Osteocyte (in vitro differentiated cells): ENCODE measurements around the gene MYO1D. TPM values are rescaled to one million over a fixed set of nuclear protein-coding genes. Genes with fewer than 3 reads are reported as not detected.
A peak's percentile ranks its signal among the peaks of the same experiment; 100 is the strongest.

ENCODE experiments used
- DNase-seq: peaks from one replicate; pipeline ENCODE4 v3.0.0; 2021; ENCODE audit warnings: mixed read lengths; ENCODE audit not compliant: unreplicated experiment; ENCODE audit errors: extremely low spot score
- H3K27ac Mint-ChIP-seq: one replicate; pipeline ENCODE4 v1.8.0; 2021; ENCODE audit warnings: mild to moderate bottlenecking, mixed read lengths; ENCODE audit not compliant: unreplicated experiment
- H3K27me3 Mint-ChIP-seq: one replicate; pipeline ENCODE4 v1.8.0; 2021; ENCODE audit warnings: mixed read lengths; ENCODE audit not compliant: unreplicated experiment
- H3K36me3 Mint-ChIP-seq: one replicate; pipeline ENCODE4 v1.8.0; 2021; ENCODE audit warnings: mixed read lengths; ENCODE audit not compliant: unreplicated experiment
- H3K4me1 Mint-ChIP-seq: one replicate; pipeline ENCODE4 v1.8.0; 2021; ENCODE audit warnings: mixed read lengths; ENCODE audit not compliant: unreplicated experiment
- H3K4me3 Mint-ChIP-seq: one replicate; pipeline ENCODE4 v1.8.0; 2021; ENCODE audit warnings: mild to moderate bottlenecking, moderate library complexity, mixed read lengths; ENCODE audit not compliant: unreplicated experiment
- H3K9me3 Mint-ChIP-seq: one replicate; pipeline ENCODE4 v1.8.0; 2021; ENCODE audit warnings: mixed read lengths; ENCODE audit not compliant: unreplicated experiment
- CTCF ChIP-seq: fragments of 200-600 bp; sonication (generic); IDR thresholded peaks from 2 replicates; pipeline ENCODE4 v1.5.0; 2021; ENCODE audit warnings: antibody characterized with exemption, mild to moderate bottlenecking, moderate library complexity
- total RNA-seq: library from RNA; stranded (reverse); gene quantifications from 2 replicates; pipeline ENCODE4 v1.2.1, GENCODE V29; 2021

MYO1D gene
- total RNA-seq, 1 donor from 2014 or later, result 19.1 TPM

DNA sequence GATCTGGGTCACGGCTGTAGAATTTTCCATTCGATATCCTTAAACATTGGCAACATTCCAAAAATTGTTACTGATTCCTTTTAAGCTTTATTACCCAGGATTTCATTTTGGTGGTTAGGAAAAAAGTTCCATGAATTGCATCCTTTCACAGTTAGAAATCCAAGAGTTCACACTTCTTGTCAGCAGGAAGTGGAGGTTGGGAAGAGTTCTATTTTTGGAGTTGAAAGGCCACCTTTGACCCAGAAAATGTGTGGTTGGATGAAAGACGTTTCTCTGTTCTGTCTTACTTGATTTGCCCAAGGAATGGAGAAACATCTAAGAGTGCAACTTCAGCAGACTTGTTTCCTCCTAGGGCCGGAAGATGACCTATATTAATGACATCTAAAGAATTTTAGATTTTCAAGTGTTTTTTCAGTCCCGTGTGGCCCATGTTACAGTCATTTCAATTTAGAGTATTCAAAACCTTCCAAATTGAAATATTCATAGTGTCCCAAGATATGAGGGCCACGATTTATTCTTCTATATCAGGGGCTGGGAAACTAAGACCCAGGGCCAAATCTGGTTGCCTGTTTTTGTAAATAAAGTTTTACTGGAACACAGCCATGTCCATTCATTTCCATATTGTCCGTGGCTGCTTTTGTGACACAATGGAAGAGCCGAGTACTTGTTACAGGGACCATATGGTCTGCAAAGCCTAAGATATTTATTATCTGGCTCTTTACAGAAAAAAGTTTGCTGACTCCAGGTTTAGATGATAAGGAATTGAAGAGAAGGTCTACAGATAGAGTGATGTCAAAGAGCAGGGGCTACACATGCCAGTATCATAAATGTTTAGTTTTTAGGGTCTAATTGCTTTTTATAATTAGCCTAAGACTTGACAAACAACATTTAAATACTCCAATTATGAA lies 339.9 kb downstream of the MYO1D start:
- H3K4me1 Mint-ChIP-seq, result peaks cover 9% of the 10 kb centered on the region
- peaks cover 5% of the 10 kb centered on the region for H3K36me3 Mint-ChIP-seq
- peak overlapping the region; percentile 38 for H3K27ac Mint-ChIP-seq
- H3K4me3 Mint-ChIP-seq, result no peak overlapping the region
- H3K27me3 Mint-ChIP-seq, result no peaks in the 10 kb centered on the region
- no peak for TF ChIP-seq CTCF
- DNase-seq, result no peak
- H3K9me3 Mint-ChIP-seq, result peaks cover 12% of the 10 kb centered on the region

DNA sequence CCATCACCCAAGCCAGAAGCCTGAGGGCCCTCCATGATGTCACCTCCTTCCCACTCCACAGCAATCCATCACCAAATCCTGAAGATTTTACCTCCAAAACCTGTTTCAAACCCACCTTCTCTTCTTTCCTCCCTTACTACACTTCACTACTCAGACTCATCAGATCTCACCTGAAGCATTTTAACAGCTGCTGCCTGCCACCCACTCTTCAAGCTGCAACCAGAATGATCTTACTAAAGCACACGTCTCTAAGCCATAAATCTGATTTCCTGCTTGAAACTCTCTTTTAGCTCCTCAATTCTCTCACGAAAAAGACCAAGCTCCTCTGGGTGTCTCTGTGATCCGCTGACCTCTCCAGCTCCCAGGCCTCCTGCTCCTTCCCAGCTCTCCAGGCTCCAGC lies 343.6 kb downstream of the MYO1D start:
- H3K4me1 Mint-ChIP-seq, result peaks cover 9% of the 10 kb centered on the region
- H3K36me3 Mint-ChIP-seq, result peaks cover 4% of the 10 kb centered on the region
- H3K9me3 Mint-ChIP-seq, result peaks cover 7% of the 10 kb centered on the region

DNA sequence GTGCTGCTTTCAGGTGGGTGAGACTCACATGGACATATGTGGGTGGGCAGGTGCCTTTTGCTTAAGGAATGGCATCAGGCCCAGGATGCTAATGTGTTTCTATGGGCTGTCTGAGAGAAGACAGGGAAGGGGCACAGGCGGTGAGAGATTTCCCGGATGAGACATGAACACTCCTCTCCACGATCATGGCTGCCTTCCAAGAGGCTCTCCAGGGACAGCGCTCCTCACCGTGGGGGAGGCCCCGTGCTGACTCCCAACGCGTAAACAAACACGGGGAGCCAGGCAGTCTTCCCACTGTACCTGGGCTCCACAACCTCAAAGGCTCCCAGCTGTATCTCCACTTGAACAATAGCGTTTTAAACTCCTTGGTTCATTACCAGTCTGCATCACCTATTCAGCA lies 347.3 kb downstream of the MYO1D start:
- H3K4me3 Mint-ChIP-seq, result no peak overlapping the region
- no peaks in the 10 kb centered on the region for H3K27me3 Mint-ChIP-seq
- TF ChIP-seq CTCF, result no peak
- H3K36me3 Mint-ChIP-seq, result peaks cover 2% of the 10 kb centered on the region
- H3K4me1 Mint-ChIP-seq, result peaks cover 4% of the 10 kb centered on the region
- no peak for DNase-seq
- H3K27ac Mint-ChIP-seq, result no peak overlapping the region
- no peaks in the 10 kb centered on the region for H3K9me3 Mint-ChIP-seq

More for the DNA sequence above, 343.6 kb downstream of the MYO1D start:
- Mint-ChIP-seq H3K27me3 (no peaks in the 10 kb centered on the region), H3K27ac (no peak overlapping the region), H3K4me3 (no peak overlapping the region)
- TF ChIP-seq CTCF, result no peak
- DNase-seq, result no peak

DNA sequence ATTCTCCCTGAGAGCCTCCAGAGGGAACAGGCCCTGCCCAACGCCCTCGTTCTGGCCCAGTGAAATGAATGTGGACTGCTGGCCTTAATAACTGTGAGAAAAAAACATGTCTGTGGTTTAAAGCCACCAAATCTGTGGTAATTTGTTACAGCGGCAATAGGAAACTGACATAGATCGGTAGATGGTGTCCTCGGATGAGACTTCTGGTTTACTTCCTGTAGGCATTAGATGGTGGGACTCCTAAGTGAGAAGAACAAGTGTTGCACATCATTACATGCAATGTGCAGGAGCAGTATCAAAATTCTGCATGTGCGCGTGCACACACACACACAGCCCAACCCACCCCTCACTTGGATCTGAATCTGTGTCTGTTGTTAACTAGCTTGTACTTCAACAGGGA lies 348.1 kb downstream of the MYO1D start:
- Mint-ChIP-seq H3K4me3 (no peak overlapping the region), H3K4me1 (peaks cover 4% of the 10 kb centered on the region), H3K27me3 (no peaks in the 10 kb centered on the region), H3K36me3 (peaks cover 2% of the 10 kb centered on the region), H3K27ac (no peak overlapping the region), H3K9me3 (no peaks in the 10 kb centered on the region)
- DNase-seq, result no peak
- TF ChIP-seq CTCF, result no peak

DNA sequence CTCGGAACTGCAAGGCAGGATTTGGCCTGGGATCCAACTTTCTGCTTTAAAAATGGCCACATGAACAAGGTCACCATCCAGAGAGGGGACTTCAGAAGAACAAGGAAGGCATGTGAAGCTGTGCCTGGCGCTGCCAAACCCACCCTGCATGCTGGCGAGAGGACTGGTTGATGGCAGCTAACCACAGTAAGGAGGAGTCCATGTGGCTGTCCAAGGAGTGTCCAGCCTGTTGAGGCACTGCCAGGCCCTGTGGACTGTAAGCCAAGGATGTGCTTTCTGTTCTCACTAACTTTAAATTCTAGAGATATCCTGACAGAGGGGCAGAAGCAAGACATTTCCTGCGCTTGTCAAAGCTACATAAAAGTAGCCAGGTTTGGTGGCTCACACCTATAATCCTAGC lies 349.8 kb downstream of the MYO1D start:
- Mint-ChIP-seq H3K9me3 (no peaks in the 10 kb centered on the region), H3K27me3 (no peaks in the 10 kb centered on the region), H3K4me1 (peaks cover 4% of the 10 kb centered on the region), H3K27ac (no peak overlapping the region), H3K36me3 (no peaks in the 10 kb centered on the region), H3K4me3 (no peak overlapping the region)
- TF ChIP-seq CTCF, result no peak
- DNase-seq, result no peak
